NCI-H2107 treated with DMSO at 0.1 percent for 48 hours (cell line): Measurements from ENCODE around the gene METTL22.

Experiments used
- DNase-seq: peaks from one replicate; lab custom pipeline; 2025; ENCODE audit not compliant: unreplicated experiment; lab: John Stamatoyannopoulos, UW

Gene METTL22

DNA sequence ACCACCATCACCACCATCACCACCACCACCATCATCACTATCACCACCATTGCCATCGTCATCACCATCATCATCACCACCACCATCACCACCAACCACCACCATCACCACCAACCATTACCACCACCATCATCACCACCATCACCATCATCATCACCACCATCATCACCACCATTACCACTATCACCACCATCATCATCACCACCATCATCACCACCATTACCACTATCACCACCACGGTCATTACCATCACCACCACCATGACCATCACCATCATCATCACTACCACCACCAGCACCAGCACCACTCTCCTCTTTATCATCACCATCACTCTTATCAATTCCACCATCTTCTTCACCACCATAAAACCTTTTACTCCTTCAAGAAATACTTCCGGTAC is 30.0 kb upstream of the METTL22 start:
- no peak for DNase-seq

DNA sequence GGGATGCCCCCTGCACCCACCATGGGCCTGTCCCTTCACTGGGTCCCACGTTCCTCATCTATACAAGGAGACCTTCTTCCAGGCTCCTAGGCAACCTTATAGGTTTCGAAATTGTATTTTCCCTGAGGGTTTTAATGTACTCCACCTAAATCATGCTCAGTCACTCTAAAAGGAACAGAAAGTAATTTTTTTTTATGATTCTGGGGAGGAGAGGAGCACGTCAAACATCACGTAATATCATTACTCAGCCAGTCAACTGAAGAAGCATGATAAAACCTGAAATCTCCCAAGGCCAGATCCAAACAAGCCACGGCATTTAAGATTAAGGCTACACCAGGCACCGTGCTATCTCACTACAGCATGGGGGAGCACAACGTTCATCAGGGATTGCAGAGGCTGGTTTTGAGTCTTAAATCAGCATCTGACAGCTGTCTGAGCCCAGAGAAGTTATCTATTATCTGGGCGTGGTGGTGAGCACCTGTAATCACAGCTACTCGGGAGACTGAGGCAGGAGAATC is 27.3 kb upstream of the METTL22 start:
- no peak for DNase-seq

DNA sequence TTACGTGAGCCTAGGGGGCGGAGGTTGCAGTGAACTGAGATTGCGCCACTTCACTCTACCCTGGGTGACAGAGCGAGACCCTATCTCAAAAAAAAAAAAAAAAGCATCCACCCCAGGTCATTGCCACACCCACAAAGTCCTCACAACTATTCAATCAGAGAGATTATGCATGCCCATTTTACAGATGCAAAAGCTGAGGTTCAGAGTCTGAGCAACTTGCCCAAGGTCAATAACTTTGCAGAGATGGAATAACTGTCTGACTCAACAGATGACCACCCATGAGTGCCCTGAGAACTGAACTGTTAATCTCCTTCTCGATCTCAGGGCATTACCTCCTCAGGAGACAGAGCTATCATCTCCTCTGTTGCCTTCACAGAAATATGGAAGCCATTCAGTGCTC is 25.7 kb upstream of the METTL22 start:
- DNase-seq = no peak

DNA sequence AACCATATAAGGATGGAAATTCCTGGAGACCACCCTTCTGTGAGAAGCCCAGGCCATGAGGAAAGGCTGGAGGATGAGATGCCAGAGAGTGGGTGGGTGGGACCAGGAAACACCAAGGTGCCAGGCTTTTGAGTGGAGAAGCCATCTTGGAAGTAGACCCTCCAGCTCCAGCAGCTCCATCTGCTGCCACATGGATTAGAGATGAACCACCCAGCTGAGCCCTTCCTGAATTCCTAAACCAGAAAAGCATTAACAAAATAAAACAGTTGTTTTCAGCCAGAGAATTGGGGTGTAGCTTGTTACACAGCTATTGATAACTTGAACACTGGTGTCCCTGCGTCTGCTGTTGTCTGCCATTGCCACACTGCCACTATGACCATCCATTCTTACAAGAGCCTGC is 24.9 kb upstream of the METTL22 start:
- DNase-seq = no peak

DNA sequence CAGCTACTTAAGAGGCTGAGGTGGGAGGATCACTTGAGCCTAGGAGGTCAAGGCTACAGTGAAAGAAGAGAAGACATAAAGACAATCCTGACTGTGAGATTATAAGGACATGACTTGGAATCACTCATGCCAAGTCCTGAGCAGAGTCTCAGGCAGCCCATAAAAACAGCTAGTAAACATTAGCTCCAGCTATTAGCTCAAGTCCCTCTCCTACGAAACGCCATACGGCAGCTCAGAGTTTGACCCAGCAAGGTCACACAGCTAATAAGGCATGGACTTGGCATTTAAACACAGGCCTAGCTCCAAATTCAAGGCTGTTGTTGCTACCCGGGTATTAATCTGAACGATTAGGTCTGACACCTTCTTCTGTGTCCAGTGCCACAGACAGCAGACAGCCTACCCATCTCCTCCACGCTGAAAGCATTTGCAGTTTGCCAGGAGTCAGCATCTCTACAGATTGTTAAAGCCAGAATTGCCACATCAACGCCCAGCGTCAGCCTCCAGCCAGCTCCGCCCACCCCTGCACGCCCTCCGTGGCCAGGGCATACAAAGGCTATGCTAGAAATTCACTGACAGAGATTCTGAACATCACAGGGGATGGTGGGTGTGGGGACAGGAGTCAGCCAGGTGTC is 21.2 kb upstream of the METTL22 start:
- no peak for DNase-seq

DNA sequence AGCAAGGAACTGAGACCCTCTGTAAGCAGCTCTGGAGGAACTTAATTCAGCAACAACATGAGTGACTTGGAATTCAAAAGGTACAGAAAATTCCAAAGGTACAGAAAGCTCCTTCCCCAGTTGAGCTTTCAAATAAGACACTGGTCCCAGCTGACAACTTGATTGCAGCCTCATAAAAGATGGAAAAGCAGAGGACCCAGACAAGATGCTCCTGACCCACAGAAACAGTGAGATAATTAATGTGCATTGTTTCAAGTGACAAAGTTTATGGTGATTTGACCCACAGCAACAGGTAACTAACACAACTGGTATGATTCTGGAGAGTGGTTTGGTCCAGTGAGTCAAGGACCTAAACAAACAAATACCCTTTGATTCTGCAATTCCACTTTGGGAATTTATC is 15.9 kb upstream of the METTL22 start:
- no peak for DNase-seq

DNA sequence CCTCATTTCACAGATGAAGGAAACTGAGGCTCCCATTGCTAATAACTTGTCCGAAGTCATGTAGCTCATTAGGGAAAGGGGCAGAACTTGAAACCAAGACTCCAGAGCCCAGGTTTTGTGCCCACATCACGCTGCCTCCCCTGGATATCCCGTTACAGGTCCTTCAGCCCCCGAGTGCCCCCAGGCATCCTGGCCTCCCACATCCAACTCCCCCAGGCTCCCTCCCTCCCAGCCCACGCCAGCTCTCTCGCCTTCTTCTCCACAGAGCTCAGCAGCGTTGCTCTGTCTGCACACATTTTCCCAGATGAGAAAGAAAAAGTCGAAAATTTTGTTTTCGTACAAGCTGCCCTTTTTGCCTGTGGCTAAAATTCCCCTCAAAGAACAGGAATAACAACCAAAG is 14.3 kb upstream of the METTL22 start:
- no peak for DNase-seq

DNA sequence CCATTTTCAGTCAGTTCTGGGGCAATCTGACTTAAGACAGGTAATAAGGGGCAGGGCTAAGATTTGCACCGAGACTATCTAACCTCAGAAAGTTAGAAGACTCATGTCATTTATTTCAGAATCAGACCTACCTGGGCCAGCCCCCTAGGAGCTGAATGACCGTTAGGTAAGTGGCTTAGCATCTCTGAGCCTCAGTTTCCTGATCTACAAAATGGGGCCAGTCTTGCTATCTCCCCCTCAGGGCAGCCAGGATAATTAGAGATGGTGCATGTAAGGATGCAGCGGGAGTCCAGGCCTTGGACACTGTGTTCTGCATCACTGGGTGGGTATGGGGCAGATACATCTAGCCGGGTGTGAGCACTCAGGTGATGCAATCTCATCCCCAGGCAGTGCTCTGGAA is 10.4 kb upstream of the METTL22 start:
- no peak for DNase-seq

DNA sequence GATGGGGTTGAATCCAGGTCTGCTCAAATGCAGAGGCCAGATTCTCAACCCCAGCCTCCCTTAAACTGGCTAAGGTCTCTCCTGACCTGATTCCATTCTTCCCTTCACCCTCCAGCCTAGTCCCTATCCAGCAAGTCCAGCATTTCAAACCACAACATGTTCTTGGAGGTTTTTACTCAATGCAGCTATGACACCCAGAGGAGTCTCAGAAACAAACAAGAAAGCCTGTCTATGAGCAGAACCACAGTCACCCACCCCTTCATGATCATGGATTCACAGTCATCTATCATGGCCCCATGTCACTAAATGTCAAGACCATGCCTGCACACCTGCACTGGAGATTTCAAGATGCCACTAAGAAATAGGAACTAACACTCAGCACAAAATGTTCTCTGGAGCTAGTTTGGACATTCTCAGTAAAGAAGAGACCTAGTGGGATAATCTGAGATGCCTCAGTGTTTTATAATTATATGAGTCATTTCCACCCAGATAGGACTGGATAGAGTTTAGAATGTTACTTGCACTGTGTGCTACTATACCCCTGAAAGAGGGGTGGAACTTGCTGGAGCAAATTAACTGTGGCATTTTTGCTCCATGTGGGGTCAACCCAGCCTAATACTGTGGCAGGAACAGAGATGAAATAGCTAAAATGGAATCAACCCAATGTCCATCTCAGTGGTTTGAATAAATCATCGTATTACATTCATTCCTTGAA is 9.5 kb upstream of the METTL22 start:
- no peak for DNase-seq

DNA sequence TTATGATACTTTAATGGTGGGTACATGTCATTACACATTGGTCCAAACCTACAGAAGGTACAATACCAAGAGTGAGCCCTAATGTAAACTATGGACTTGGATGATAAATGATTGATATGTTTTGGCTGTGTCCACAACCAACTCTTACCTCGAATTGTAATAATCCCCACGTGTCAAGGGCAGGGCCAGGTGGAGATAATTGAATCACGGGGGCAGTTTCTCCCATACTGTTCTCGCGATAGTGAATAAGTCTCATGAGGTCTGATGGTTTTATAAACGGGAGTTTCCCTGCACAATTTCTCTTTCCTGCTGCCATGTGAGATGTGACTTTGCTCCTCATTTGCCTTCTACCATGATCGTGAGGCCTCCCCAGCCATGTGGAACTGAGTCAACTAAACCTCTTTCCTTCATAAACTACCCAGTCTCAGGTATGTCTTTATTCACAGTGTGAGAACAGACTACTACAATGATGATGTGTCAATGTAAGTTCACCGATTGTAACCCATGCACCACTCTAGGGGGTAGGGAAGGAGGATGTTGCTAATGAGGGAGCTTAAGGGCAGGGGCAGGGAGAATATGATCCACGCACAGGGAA is 7.0 kb upstream of the METTL22 start:
- no peak for DNase-seq

DNA sequence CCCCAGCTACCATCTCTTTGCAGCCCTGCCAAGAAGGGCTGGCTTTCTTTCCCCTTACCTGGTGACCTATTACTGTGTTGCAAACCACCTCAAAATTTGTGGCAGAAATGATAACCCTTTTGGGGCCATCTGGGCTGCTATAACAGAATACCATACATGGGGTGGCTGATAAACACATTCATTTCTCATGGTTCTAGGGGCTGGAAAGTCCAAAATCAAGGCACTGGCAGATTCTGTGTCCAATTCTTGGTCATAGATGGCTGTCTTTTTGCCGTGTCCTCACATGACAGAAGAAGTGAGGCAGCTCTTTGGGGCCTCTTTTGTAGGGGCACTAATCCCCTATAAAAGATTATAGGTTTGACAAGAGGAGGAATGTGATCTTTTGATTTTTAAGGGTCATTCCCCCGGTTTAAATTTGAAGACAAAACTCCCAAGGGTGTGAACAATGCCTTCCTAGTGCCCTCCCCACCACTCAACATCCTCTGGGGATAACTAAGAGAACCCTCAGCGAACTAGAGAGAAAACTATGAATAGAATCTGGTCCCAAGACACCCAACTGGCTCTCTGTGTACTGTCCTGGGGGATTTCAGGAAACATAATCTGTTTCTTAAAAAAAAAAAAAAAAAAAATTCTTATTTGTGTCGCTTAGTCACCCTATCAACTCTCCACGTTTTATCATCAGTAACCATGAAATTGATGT is 1.7 kb upstream of the METTL22 start:
- DNase-seq = no peak

DNA sequence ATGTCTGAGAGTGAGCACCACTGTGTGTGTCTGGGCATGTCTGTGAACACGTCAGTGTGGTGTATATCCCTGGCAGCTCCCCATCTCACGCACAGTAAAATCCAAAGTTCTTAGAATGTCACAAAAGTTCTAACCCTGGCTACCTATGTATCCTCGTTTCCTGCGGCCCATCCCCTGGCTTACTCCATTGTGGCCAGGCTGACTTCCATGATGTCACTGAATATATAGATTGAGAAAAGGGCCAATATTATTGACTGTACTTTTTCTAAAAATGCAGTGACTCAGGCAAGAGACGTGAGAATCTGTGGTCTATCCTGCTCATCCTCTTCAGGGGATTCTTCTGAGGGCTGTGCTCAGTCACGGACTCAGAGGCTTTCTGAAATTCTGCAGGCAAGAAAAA is 963 bp upstream of the METTL22 start:
- no peak for DNase-seq

DNA sequence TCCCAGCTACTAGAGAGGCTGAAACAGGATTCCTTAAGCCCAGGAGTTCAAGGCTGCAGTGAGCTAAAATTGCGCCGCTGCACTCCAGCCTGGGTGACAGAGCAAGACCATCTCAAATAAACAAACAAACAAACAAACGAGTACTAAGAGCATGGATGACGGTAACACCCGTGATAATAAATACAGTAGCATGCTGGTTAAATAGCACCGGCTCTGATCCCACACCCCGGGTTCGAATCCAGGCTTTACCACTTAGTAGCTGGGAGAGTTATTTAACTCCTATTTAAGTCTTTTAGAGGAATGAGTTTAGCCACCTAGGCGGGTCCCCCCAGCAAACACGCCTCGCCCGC is 301 bp upstream of the METTL22 start:
- no peak for DNase-seq

DNA sequence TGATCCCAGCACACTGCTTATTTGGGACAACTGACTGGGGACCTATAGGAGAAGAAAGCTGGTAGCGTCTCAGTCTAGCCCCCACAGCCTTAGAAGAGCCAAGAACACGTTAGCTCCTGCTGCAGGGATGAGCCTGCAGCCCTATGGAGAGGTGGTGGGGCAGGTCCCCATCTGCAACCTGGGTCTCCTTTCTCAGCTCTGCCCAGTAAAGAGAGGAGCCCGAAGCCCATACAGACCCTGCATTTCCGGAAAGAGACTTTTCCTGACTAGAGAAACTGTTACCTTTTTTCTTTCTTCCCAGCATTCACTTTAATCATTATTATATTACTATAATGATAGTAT is 788 bp downstream of the METTL22 start:
- no peak for DNase-seq

DNA sequence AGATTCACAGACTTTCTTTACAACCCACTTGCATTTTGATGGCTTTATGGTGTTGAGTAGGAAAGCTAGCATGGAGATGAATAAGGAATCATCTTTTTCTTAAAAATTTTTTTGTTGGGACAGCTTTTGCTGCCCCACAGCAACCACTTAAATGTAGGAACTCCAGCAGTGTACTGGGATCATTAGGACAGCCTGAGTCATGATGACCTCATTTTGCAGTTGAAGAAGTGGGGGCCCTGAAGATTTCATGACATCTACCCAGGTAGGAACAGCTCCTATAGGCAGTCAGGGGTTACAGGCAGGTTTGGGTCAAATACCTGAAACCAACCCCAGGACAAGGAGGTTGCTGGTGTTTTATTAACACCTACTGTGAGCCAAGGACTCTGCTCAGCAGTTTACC is 2.1 kb downstream of the METTL22 start:
- no peak for DNase-seq

DNA sequence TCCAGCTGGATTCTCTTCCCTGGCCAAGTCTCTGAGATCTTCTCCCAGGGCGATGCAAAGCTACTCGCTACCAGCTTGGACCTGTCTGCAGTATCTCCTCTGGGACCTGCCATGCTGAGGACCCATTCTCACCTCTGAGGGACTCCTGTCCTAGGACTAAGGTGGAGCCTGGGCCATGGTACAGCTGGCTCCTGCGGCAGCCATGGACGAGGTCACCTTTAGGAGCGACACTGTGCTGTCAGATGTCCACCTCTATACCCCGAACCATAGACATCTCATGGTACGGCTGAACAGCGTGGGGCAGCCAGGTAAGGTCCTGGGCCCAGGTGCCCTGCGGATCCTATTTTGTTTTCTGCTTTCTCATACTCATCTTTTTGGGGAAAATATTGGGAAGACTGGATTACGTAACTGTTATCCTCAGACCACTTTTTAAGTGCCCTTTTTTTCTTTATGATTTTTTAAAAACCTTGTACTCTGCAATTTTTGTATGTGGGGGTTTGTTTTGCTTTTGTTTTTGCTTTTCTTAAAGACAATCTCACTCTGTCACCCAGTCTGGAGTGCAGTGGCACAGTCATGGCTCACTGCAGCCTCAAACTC is 4.1 kb downstream of the METTL22 start:
- DNase-seq = no peak

DNA sequence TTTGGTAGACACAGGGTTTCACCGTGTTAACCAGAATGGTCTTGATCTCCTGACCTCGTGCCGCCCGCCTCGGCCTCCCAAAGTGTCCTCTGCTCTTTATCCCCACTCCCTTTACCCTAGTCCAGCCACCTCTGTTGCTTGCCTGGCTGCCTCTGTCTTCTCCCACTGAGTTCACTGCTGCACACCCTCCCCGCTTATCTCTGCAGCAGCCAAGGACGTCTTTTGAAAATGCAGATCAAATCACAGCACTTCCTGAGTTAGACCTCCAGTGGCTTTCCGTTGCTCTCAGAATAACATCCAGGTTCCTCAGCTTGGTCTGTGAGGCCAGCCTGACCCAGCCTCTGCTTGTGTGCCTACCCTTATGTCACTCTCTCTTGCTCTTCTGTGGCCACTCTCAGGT is 5.4 kb downstream of the METTL22 start:
- no peak for DNase-seq

DNA sequence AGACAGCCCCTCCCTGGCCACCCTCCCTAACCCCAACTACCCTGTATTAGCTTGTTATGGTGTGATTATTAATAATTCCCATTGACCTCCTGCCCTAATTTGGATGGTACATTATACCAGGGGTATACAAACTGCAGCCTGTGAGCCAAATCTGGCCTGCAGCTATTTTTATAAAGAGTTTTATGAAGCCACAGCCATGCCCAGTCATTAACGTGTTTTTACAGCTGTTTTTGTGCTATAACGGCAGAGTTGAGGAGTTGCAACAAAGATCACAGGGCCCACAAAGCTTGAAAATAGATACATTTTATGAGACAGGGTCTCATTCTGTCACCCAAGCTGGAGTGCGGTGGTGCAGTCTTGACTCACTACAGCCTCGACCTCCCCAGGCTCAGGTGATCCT is 6.0 kb downstream of the METTL22 start:
- no peak for DNase-seq

DNA sequence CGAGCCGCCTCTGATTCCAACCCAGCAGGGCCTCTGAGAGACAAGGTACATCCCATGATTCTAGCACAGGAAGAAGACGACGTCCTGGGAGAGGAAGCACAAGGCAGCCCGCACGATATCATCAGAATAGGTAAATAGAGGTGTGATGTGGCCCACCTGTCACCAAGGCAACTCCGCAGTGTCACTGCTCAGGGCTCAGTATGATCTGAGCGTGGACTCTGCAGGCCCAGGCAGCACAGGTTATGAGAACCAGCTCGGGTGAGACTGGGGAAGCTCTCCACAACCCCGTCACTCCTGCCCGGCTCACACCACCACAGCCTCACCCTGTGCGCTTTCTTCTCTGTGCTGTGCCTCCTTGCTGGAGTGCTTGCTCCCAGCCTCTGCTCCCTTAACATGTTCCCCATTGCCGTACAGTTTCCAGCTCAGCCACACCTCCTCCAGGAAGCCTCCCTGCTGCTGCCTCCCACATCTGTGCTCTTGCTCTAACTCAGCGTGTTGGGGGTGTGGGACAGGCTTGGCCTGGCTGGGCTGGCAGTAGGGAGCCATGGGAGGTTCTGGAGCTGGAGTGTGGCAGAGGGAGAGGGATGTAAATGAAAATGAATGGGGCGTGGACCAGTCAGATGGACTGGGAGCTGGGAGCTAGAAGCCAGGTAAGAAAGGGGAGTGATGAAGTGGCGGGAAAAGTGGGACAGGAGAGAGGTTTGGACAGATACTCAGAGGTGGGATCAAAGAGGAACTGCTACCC is 7.7 kb downstream of the METTL22 start:
- no peak for DNase-seq

DNA sequence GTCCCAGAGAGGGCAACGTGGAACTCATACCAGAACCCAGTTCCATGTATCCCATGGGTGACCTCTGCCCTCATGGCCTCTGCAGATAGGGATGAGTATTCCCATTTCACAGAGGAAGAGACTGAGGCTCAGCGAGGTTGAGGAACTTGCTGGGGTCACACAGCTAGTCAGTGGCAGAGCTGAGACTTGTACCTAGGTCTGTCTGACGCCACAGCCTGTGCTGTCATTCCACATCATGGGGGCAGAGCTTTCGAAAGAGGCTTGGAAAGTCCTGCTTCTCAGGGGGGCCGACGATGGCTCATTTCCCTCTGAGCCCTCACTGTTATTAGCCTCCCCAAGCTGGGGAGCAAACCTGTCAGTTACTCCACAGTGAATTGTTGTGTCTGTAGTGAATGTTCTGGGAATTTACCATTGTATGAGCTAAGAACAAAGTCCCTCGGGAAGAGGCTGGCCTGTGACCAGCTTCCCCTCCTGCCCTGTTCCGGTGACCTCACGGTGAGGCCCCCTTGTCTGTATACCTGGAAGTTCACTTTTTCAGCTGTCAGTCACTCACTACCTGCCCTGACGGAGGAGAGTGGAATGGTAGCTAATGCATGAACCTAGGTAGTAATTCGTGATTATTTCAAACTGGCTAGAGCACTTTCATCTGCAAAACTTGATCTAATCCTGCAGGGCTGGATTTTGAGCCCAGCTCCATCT is 8.9 kb downstream of the METTL22 start:
- DNase-seq = no peak
